ENCODE measurements around the gene ASTN2. TPM values are rescaled to one million over a fixed set of nuclear protein-coding genes. Genes with fewer than 3 reads are reported as not detected.

ASTN2 gene
- total and polyA plus RNA-seq, 10 of the 15 experiments (the other 5 are each of a cell fraction or from before 2014, with no cell fraction given): 1.4 to 15.7 (median 7.0) TPM

DNA sequence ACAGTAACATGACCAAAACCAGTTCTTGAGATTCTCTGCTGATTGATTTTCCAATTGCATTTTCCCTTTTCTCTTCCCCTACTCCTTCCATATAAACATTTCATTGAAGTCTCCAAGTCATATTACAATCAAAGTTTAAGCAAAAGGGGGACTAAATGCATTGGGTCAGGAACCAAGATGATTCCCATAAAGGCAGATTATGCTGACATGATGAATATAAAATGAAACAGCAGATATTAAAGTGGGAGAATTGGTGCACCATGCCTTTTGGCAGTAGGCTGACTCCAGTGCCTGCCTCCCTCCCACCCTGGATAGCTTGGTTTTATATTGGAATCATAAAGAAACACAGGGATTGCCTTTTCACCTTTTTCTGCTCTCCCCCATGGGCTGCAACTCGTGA is 118.4 kb downstream of the ASTN2 start:
- DNase-seq (ENCODE audit: low read depth, low spot score) (no peak), FAIRE-seq (no peak), ATAC-seq (no peak)
- Histone ChIP-seq H3K27me3 (replicated peaks in 1 of 2; ENCODE audit: control insufficient read depth in 2 of 2, insufficient read depth in 2 of 2, low read length in 1 of 2) (no peaks in the 10 kb centered on the region), H3K36me3 (ENCODE audit: control insufficient read depth in 2 of 2, insufficient read depth in 2 of 2, low read length in 1 of 2) (no peaks in the 10 kb centered on the region), H3K9ac (ENCODE audit: control insufficient read depth, insufficient read depth, low read length) (no peak overlapping the region), H3K27ac (ENCODE audit: control insufficient read depth, insufficient read depth) (no peak overlapping the region), H3K79me2 (ENCODE audit: control insufficient read depth, insufficient read depth, low read length) (no peaks in the 10 kb centered on the region), H4K20me1 (ENCODE audit: control insufficient read depth, insufficient read depth) (no peaks in the 10 kb centered on the region), H2AFZ (ENCODE audit: control insufficient read depth, low read depth, low read length) (no peak overlapping the region), H3K4me2 (ENCODE audit: control insufficient read depth, insufficient read depth) (no peak overlapping the region), H3K4me3 (no peak overlapping the region), H3K9me3 (replicated peaks; ENCODE audit: control insufficient read depth, insufficient read depth, low read length) (no peaks in the 10 kb centered on the region), H3K4me1 (ENCODE audit: control insufficient read depth, insufficient read depth, low read length) (no peaks in the 10 kb centered on the region)
- in situ Hi-C loops (cut with MboI): no loop called here
- no TSS peak for BruUV-seq (replicated peaks)
- TF ChIP-seq, protein P1, sequence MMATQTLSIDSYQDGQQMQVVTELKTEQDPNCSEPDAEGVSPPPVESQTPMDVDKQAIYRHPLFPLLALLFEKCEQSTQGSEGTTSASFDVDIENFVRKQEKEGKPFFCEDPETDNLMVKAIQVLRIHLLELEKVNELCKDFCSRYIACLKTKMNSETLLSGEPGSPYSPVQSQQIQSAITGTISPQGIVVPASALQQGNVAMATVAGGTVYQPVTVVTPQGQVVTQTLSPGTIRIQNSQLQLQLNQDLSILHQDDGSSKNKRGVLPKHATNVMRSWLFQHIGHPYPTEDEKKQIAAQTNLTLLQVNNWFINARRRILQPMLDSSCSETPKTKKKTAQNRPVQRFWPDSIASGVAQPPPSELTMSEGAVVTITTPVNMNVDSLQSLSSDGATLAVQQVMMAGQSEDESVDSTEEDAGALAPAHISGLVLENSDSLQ (IDR thresholded peaks at IDR 0.05): no peak
- no peak for TF ChIP-seq SRF (IDR thresholded peaks at IDR 0.05; ENCODE audit: low read depth in 2 of 2, low read length in 2 of 2)
- TF ChIP-seq POU2F2 (IDR thresholded peaks at IDR 0.05; ENCODE audit: borderline replicate concordance, low read depth, low read length): no peak
- TF ChIP-seq, protein P2, sequence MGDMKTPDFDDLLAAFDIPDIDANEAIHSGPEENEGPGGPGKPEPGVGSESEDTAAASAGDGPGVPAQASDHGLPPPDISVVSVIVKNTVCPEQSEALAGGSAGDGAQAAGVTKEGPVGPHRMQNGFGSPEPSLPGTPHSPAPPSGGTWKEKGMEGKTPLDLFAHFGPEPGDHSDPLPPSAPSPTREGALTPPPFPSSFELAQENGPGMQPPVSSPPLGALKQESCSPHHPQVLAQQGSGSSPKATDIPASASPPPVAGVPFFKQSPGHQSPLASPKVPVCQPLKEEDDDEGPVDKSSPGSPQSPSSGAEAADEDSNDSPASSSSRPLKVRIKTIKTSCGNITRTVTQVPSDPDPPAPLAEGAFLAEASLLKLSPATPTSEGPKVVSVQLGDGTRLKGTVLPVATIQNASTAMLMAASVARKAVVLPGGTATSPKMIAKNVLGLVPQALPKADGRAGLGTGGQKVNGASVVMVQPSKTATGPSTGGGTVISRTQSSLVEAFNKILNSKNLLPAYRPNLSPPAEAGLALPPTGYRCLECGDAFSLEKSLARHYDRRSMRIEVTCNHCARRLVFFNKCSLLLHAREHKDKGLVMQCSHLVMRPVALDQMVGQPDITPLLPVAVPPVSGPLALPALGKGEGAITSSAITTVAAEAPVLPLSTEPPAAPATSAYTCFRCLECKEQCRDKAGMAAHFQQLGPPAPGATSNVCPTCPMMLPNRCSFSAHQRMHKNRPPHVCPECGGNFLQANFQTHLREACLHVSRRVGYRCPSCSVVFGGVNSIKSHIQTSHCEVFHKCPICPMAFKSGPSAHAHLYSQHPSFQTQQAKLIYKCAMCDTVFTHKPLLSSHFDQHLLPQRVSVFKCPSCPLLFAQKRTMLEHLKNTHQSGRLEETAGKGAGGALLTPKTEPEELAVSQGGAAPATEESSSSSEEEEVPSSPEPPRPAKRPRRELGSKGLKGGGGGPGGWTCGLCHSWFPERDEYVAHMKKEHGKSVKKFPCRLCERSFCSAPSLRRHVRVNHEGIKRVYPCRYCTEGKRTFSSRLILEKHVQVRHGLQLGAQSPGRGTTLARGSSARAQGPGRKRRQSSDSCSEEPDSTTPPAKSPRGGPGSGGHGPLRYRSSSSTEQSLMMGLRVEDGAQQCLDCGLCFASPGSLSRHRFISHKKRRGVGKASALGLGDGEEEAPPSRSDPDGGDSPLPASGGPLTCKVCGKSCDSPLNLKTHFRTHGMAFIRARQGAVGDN (IDR thresholded peaks at IDR 0.05): no peak
- TF ChIP-seq, protein P3, sequence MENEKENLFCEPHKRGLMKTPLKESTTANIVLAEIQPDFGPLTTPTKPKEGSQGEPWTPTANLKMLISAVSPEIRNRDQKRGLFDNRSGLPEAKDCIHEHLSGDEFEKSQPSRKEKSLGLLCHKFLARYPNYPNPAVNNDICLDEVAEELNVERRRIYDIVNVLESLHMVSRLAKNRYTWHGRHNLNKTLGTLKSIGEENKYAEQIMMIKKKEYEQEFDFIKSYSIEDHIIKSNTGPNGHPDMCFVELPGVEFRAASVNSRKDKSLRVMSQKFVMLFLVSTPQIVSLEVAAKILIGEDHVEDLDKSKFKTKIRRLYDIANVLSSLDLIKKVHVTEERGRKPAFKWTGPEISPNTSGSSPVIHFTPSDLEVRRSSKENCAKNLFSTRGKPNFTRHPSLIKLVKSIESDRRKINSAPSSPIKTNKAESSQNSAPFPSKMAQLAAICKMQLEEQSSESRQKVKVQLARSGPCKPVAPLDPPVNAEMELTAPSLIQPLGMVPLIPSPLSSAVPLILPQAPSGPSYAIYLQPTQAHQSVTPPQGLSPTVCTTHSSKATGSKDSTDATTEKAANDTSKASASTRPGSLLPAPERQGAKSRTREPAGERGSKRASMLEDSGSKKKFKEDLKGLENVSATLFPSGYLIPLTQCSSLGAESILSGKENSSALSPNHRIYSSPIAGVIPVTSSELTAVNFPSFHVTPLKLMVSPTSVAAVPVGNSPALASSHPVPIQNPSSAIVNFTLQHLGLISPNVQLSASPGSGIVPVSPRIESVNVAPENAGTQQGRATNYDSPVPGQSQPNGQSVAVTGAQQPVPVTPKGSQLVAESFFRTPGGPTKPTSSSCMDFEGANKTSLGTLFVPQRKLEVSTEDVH (IDR thresholded peaks at IDR 0.05; ENCODE audit: low read depth, partially characterized antibody): no peak
- no peak for TF ChIP-seq STAT3 (IDR thresholded peaks at IDR 0.05; ENCODE audit: low read depth, low read length)
- TF ChIP-seq, protein P4, sequence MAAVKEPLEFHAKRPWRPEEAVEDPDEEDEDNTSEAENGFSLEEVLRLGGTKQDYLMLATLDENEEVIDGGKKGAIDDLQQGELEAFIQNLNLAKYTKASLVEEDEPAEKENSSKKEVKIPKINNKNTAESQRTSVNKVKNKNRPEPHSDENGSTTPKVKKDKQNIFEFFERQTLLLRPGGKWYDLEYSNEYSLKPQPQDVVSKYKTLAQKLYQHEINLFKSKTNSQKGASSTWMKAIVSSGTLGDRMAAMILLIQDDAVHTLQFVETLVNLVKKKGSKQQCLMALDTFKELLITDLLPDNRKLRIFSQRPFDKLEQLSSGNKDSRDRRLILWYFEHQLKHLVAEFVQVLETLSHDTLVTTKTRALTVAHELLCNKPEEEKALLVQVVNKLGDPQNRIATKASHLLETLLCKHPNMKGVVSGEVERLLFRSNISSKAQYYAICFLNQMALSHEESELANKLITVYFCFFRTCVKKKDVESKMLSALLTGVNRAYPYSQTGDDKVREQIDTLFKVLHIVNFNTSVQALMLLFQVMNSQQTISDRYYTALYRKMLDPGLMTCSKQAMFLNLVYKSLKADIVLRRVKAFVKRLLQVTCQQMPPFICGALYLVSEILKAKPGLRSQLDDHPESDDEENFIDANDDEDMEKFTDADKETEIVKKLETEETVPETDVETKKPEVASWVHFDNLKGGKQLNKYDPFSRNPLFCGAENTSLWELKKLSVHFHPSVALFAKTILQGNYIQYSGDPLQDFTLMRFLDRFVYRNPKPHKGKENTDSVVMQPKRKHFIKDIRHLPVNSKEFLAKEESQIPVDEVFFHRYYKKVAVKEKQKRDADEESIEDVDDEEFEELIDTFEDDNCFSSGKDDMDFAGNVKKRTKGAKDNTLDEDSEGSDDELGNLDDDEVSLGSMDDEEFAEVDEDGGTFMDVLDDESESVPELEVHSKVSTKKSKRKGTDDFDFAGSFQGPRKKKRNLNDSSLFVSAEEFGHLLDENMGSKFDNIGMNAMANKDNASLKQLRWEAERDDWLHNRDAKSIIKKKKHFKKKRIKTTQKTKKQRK (IDR thresholded peaks at IDR 0.05; ENCODE audit: low read depth, low read length): no peak
- TF ChIP-seq CEBPB (IDR thresholded peaks at IDR 0.05; ENCODE audit: borderline replicate concordance in 1 of 2, low read depth in 2 of 2, low read length in 2 of 2): no peak
- WGBS (ENCODE audit: insufficient coverage, insufficient replicate concordance, low lambda C conversion rate, missing lambda C conversion rate): 0% methylated on average over 1 of the region's 1 CpG
- POLR2A ChIA-PET: no interaction called here
- RAD21 ChIA-PET (ENCODE audit: unreplicated experiment): no interaction called here
- CTCF ChIA-PET: no interaction called here
- SMC1A ChIA-PET (ENCODE audit: uncharacterized antibody, unreplicated experiment): no interaction called here
- intact Hi-C loops (cut with micrococcal nuclease; ENCODE audit: unreplicated experiment): no loop called here
